ENCODE data around the gene OR52K2.

- no peak for TF ChIP-seq MAFK (IDR thresholded peaks at IDR 0.05; ENCODE audit: partially characterized antibody)
- TF ChIP-seq CTCF (IDR thresholded peaks at IDR 0.05), result no peak
Observed at GRCh38 chr11:4454021-4454420, 4.9 kb downstream of the OR52K2 start.
